ENCODE data around the gene PTCH1.

The PTCH1 gene

GRCh38 chr9:95468791-95469190 is 48.0 kb downstream of the PTCH1 start:
- no peak for DNase-seq (ENCODE audit: extremely low read depth in 1 of 2, low read depth in 1 of 2)

- no peak for DNase-seq (ENCODE audit: extremely low read depth in 1 of 2, low read depth in 1 of 2)
These were observed 51.7 kb downstream of the PTCH1 start for GRCh38 chr9:95465115-95465514.

GRCh38 chr9:95463148-95464060 is 53.4 kb downstream of the PTCH1 start:
- no peak for DNase-seq (ENCODE audit: extremely low read depth in 1 of 2, low read depth in 1 of 2)

- peak; percentile 60 to 75 for DNase-seq (ENCODE audit: extremely low read depth in 1 of 2, low read depth in 1 of 2)
These were observed 54.3 kb downstream of the PTCH1 start for GRCh38 chr9:95462249-95463147.

DNA sequence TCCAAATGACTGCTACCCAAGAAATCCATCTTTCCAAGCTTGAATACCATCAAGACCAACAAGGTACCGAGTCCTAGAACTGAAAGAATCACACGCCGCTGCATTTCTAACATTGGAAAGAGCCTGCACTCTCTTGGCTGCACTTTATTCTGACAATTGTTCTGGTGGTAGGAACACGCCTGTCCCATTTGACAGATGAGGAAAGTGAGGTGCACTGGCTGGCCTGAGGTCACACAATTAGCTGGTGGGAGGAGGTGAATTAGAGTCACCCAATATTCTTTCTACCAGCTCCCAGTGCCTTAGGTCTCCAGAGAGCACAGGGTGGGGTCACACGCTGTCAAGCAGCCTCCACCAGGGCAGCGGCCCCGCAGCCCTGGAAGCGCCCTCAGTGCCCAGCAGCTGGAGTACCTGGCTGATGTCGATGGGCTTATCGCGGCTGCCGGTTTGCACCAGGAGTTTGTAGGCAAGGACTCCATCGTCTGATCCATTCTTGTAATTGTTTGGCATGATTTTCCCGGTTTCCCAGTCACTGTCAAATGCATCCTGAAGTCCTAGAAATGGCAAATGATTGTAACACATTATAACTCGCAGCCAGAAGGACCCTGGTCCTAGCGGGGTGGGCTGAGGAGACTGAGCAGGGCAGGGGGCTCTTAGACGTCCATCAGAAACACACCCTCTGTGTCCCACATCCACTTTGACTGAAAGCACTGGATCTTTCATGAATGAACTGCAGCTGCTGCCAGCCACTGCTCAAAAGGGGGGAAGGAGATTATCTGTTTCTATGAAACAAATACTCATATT is 55.1 kb downstream of the PTCH1 start:
- no peak for DNase-seq (ENCODE audit: extremely low read depth in 1 of 2, low read depth in 1 of 2)

DNA sequence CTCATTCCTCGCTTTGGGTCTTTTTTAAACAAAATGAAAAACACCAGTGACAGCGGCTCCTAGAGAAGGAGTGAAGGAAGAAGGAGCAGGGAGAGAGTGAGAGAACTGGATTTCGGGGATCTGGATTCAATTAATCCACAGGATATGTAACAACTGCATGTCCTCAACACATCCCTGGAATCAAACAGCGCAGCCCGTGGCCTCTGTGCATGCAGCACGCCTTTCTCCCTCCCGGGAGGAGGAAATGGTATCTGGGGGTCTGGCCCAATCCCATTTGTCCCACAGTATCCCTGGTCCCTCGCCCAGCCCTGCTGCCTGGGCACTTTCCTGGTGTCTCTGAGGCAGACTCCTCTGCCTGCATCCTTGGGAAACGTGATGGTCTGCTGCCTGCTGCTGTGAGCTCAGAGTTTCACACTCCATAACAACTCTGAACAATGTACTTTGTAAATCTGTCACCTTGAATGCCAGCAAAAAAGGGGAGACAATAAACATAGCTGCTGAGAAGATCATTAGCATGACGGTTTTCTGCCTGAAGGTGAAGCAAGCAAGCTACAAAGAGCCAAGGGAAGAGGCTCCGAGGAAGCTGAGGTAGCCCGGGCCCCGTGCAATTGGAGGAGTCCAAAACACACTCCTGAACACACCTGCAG is 56.1 kb downstream of the PTCH1 start:
- no peak for DNase-seq (ENCODE audit: extremely low read depth in 1 of 2, low read depth in 1 of 2)

- DNase-seq (ENCODE audit: extremely low read depth in 1 of 2, low read depth in 1 of 2) = no peak
These were observed 56.8 kb downstream of the PTCH1 start for GRCh38 chr9:95459851-95460517.

GRCh38 chr9:95459178-95459577 is 57.6 kb downstream of the PTCH1 start:
- DNase-seq (ENCODE audit: extremely low read depth in 1 of 2, low read depth in 1 of 2) = no peak

GRCh38 chr9:95458666-95459065 is 58.1 kb downstream of the PTCH1 start:
- no peak for DNase-seq (ENCODE audit: extremely low read depth in 1 of 2, low read depth in 1 of 2)

GRCh38 chr9:95457769-95458168 is 59.0 kb downstream of the PTCH1 start:
- no peak for DNase-seq (ENCODE audit: extremely low read depth in 1 of 2, low read depth in 1 of 2)

DNA sequence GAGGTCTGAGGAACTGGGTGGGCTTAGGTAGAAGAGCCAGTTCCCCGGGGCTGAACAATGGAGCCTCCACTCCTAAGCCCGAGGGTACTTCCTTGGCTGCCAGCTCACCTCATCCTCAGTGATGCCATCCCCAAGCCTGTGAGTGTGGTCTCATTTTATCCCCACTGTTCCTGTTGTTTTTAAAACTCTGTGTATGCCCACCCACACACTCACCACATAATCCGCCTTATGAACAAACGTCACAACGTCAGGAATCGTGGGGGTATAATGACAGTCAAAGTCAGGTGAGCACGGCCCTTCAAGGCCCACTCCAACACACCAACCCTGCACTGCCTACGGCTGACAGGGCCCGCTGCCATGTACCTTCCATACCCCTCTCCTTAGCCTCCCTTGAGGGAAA is 61.1 kb downstream of the PTCH1 start:
- no peak for DNase-seq (ENCODE audit: extremely low read depth in 1 of 2, low read depth in 1 of 2)

DNA sequence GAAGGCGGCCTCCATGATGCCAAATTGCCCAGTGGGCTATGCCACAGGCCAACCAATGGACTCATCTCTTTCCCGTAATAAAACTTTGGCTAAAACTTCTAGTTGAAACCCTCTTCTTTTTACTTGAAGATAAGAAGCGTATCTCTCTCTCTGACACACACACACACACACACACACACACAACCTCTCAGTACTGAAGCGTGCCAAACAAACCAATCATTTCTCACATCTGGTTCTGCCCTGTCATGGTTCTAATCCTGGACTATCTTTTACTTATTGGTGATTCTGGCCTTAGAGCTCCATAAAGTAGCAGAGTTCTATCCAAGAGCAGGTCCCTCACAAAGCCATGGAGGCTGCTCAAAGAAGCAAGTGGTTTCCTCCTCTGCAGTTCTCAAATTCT is 64.6 kb downstream of the PTCH1 start:
- DNase-seq (ENCODE audit: extremely low read depth in 1 of 2, low read depth in 1 of 2) = no peak

DNA sequence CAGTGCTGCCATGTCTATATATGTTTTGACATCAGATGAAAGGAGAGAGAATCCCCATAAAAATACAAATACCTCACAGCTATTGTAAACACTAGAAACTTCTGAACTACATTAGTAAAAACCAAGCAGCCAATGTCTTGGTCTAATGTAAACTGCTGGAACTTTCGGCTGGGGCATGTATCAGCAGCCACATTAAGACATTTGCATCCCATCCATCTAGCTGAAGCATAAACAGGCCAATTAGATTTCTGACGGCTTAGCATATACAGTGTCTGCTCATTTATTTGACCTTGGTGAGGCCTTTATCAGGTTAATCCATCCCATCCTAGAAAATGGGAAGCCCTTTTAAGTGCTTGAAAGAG is 65.7 kb downstream of the PTCH1 start:
- no peak for DNase-seq (ENCODE audit: extremely low read depth in 1 of 2, low read depth in 1 of 2)

GRCh38 chr9:95450171-95451064 is 66.4 kb downstream of the PTCH1 start:
- no peak for DNase-seq (ENCODE audit: extremely low read depth in 1 of 2, low read depth in 1 of 2)

DNA sequence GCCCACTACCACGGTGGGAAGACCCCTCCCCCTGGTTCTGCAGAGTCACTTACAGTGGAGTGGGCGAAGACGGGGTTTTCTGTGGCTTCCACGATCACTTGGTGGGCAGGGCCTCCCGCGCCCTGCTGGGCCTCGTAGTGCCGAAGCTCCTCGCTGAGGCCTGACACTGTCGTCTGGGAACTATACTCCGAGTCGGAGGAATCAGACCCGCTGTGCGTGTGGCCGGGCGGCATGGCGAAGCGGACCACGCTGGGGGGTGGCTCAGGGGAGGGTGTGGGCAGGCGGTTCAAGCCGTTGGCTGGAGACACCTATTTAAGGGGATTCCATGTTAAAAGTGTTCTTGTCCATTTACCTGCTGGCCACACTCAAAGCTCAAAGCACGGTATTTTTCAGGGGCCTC is 67.8 kb downstream of the PTCH1 start:
- DNase-seq (ENCODE audit: extremely low read depth in 1 of 2, low read depth in 1 of 2) = no peak

DNA sequence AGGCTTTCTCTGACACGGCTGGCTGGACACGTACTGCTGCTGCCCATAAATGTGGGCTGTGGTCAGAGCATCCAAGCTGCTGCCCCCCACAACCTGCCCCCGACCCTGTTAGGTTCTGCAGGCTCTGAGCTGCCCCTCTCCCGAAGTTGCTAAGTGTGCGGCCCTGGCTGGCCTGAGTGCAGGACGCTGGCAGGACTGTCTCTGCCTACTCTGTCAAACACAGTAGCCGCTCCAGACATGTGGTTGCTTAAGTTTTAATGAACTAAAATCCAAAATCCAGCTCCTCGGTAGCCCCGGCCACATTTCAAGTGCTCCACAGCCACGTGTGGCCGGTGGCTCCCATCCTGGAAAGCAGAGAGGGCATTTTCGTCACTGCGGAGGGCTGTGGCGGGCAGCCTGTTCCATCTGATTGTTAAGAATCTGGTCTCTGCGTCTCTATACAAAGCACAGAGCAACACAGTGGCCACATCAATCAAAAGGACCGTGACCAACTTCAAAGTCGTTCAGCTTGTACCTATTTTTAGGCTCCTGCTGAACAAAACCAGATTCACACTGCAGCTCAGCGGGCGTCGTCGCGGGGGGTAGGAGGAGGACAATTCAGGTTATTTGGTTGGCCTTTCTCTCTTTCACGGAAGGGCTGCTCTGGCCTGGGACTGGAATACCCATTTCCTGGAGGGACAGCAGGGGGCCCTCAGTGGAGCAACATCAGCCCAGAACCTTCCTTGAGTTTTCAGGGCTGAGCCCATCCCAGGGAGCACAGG is 68.9 kb downstream of the PTCH1 start:
- DNase-seq (ENCODE audit: extremely low read depth in 1 of 2, low read depth in 1 of 2) = no peak

DNA sequence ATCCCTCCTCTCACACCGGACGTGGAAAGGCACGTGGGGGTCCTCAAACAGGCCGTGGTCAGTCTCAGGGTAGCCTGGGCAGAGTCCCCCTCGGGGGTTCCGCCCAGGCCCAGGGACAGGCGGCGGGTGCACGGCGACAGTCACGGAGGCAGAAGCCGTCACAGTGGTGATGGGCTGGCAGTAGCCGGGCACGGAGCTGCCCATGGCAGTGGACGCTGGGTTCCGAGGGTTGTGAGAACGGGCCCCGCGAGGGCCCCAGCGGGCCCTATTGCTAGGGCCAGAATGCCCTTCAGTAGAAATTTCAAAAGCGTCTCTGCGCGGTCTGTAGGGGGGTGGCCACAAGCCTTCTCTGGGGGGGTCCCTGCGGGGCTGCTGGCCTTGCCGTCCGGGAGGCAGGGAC is 69.8 kb downstream of the PTCH1 start:
- no peak for DNase-seq (ENCODE audit: extremely low read depth in 1 of 2, low read depth in 1 of 2)

GRCh38 chr9:95446259-95446658 is 70.5 kb downstream of the PTCH1 start:
- DNase-seq (ENCODE audit: extremely low read depth in 1 of 2, low read depth in 1 of 2) = no peak

All from stimulated activated CD8-positive, alpha-beta memory T cell treated with anti-CD3 and anti-CD28 coated beads, Interleukin-7, amount 100 ng/mL, for 48 hours (primary cell).